Neural crest cell (in vitro differentiated cells): ENCODE data around the gene FRMD4A. TPM values are rescaled to one million over a fixed set of nuclear protein-coding genes. Genes with fewer than 3 reads are reported as not detected.

ENCODE experiments used
- DNase-seq: peaks from one replicate; pipeline ENCODE4 v3.0.0; 2021; ENCODE audit warnings: low read depth, mixed read lengths, low spot score
- H3K27ac Mint-ChIP-seq: one replicate; pipeline ENCODE4 v1.8.0; 2021; ENCODE audit warnings: mild to moderate bottlenecking, mixed read lengths; ENCODE audit not compliant: unreplicated experiment
- H3K27me3 Mint-ChIP-seq: 2 replicates; pipeline ENCODE4 v1.8.0; 2021; ENCODE audit warnings: low read depth, mild to moderate bottlenecking, mixed read lengths
- H3K36me3 Mint-ChIP-seq: 2 replicates; pipeline ENCODE4 v1.8.0; 2021; ENCODE audit warnings: low read depth, mild to moderate bottlenecking, mixed read lengths
- H3K4me1 Mint-ChIP-seq: 2 replicates; pipeline ENCODE4 v1.8.0; 2021; ENCODE audit warnings: mixed read lengths
- H3K4me3 Mint-ChIP-seq: one replicate; pipeline ENCODE4 v1.8.0; 2021; ENCODE audit warnings: mild to moderate bottlenecking, mixed read lengths
- H3K9me3 Mint-ChIP-seq: 2 replicates; pipeline ENCODE4 v1.8.0; 2021; ENCODE audit warnings: mixed read lengths
- total RNA-seq: library from RNA; stranded (reverse); gene quantifications from 2 replicates; pipeline ENCODE4 v1.2.1, GENCODE V29; 2021
- TF ChIP-seq, protein P1 (sequence below): fragments of 200-600 bp; sonication (generic); conservative IDR thresholded peaks from 2 replicates; pipeline ENCODE4 v1.5.0; 2021; ENCODE audit warnings: antibody characterized with exemption, mild to moderate bottlenecking

FRMD4A gene
- total RNA-seq, 1 donor from 2014 or later, result 65.3 TPM

DNA sequence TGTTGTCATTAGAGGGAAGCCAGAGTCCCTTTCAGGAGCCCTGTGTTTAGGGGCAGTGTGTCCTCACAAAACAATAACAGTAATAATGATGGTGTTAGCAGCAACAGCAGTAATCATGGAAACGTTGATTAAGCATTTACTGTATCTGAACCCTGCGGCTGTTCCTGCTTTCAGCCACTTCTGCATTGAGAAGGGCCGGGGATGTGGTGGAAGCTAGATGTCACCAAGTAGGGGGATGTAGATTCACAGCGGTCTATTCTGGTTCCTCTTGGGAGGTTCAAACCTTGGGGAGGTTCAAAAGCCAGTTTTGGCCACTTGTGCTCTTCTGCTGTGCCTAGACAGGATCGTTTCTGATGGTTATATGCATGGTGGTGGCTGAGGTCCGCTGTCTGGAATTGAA, 699.1 kb downstream of the FRMD4A start:
- TF ChIP-seq, protein P1, sequence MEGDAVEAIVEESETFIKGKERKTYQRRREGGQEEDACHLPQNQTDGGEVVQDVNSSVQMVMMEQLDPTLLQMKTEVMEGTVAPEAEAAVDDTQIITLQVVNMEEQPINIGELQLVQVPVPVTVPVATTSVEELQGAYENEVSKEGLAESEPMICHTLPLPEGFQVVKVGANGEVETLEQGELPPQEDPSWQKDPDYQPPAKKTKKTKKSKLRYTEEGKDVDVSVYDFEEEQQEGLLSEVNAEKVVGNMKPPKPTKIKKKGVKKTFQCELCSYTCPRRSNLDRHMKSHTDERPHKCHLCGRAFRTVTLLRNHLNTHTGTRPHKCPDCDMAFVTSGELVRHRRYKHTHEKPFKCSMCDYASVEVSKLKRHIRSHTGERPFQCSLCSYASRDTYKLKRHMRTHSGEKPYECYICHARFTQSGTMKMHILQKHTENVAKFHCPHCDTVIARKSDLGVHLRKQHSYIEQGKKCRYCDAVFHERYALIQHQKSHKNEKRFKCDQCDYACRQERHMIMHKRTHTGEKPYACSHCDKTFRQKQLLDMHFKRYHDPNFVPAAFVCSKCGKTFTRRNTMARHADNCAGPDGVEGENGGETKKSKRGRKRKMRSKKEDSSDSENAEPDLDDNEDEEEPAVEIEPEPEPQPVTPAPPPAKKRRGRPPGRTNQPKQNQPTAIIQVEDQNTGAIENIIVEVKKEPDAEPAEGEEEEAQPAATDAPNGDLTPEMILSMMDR, result no peak
- H3K4me3 Mint-ChIP-seq, result no peak overlapping the region
- no peaks in the 10 kb centered on the region for H3K9me3 Mint-ChIP-seq
- peaks cover 8% of the 10 kb centered on the region for H3K36me3 Mint-ChIP-seq
- DNase-seq, result no peak
- H3K27ac Mint-ChIP-seq, result no peak overlapping the region
- H3K4me1 Mint-ChIP-seq, result peaks cover 26% of the 10 kb centered on the region
- H3K27me3 Mint-ChIP-seq, result no peaks in the 10 kb centered on the region

DNA sequence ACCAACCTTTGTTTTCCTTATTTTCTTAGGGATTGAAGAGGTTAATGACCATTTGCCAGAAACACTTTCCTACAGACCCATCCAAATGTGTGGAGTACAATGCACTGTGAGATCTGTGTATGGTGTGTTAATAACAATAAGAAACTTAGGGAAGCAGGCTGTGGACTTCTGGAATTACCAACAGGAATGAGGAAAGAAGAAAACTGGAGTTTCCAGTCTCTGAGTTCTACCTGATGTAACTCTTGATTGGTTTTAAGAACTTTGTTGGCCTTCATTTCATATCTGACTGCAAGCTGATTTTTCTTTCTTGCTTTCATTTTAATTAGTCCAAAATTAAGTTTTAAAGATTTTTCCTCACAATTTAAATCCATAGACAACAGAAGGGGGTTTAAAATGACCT, 700.5 kb downstream of the FRMD4A start:
- H3K36me3 Mint-ChIP-seq, result peaks cover 5% of the 10 kb centered on the region
- H3K9me3 Mint-ChIP-seq, result no peaks in the 10 kb centered on the region
- H3K27me3 Mint-ChIP-seq, result no peaks in the 10 kb centered on the region
- H3K4me1 Mint-ChIP-seq, result peaks cover 26% of the 10 kb centered on the region
- no peak overlapping the region for H3K4me3 Mint-ChIP-seq
- TF ChIP-seq, protein P1, result no peak
- no peak overlapping the region for H3K27ac Mint-ChIP-seq
- DNase-seq, result no peak

DNA sequence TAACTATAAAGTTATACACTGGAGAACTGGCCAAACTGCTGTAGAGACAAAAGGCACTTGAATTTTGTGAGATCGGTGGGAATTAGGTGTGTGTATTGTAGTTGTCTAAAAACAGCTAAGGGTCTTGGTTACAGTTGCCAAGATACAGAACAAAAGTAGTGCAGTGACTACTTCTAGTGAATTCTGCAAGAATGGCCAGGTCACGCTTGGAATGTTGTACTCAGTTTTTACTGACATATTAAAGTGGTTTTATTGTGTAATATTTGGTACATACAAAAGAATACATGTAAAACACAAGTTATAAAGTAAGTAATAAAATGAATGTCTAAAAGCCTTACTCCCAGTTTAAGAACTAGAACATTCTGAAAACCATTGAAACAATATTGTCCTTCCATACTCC, 701.6 kb downstream of the FRMD4A start:
- H3K36me3 Mint-ChIP-seq, result peaks cover 2% of the 10 kb centered on the region
- H3K27me3 Mint-ChIP-seq, result no peaks in the 10 kb centered on the region
- H3K9me3 Mint-ChIP-seq, result no peaks in the 10 kb centered on the region
- no peak overlapping the region for H3K27ac Mint-ChIP-seq
- peaks cover 26% of the 10 kb centered on the region for H3K4me1 Mint-ChIP-seq
- TF ChIP-seq, protein P1, result no peak
- DNase-seq, result no peak
- no peak overlapping the region for H3K4me3 Mint-ChIP-seq

DNA sequence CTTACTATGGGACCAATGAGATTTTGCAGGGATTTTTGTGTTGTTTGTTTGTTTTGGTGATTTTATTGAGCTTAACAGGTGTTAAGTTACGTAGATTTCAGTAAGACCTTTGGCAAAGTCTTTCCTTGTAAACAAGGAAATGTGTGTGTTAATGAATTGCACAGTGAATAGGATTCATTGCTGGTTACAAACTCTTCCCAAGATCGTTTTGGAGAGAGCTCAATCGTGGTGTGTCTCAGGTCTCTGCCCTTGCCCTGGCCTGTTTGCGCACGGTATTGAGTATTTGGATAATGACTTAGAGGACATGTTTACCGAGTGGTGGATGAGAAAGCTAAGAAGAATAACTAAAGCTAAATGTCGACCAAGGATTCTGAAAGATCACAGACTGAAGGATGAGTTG, 702.1 kb downstream of the FRMD4A start:
- H3K9me3 Mint-ChIP-seq, result no peaks in the 10 kb centered on the region
- H3K27me3 Mint-ChIP-seq, result no peaks in the 10 kb centered on the region
- TF ChIP-seq, protein P1, result no peak
- no peak overlapping the region for H3K4me3 Mint-ChIP-seq
- peaks cover 25% of the 10 kb centered on the region for H3K4me1 Mint-ChIP-seq
- no peak for DNase-seq
- peaks cover 2% of the 10 kb centered on the region for H3K36me3 Mint-ChIP-seq
- H3K27ac Mint-ChIP-seq, result no peak overlapping the region

DNA sequence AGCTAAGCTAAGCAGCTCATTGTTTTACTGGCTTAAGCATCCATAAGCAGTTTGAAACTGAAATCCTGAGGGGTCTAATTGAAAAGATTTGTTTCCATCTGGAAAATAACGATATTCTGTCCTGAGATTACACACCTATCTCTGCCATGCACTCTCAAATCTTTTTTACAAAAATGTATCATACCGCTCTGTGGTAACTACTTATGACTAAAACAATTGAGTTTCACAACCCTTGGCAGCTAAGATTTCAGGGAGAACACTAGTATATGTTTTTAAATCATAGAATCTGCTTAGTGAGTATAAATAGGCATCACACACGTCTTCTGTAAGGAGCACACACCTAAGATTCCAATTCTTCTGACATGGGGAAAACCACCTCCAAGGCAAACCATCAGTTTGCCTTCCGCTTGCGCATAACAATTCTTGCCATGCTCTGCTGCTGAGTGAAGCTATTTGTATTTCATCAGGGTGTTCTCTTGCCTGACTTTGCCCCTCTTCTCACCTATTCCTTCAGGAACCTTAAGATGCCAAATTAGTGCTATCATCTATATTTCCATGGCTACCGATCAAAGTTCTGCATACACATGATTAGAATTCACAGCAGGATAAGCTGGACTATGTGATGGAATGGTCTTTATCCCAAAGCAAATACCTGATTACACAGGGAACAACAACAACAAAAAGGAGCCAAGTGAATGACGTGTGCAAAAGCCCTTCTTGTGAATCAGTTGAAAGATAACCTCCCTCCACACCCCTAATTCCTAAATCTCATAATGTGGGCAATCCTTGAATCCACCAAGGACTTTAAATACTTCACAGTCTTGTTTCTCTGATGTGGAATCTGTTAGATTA, 703.0 kb downstream of the FRMD4A start:
- DNase-seq, result no peak
- H3K4me3 Mint-ChIP-seq, result no peak overlapping the region
- H3K27me3 Mint-ChIP-seq, result no peaks in the 10 kb centered on the region
- H3K27ac Mint-ChIP-seq, result no peak overlapping the region
- peaks cover 2% of the 10 kb centered on the region for H3K36me3 Mint-ChIP-seq
- peaks cover 16% of the 10 kb centered on the region for H3K4me1 Mint-ChIP-seq
- TF ChIP-seq, protein P1, result no peak
- H3K9me3 Mint-ChIP-seq, result no peaks in the 10 kb centered on the region
